Measurements from ENCODE around the gene TOM1. TPM values are rescaled to one million over a fixed set of nuclear protein-coding genes. Genes with fewer than 3 reads are reported as not detected.

The TOM1 gene
- total and polyA plus RNA-seq, 9 donors, result 16.9 to 48.9 (median 39.1) TPM

DNA sequence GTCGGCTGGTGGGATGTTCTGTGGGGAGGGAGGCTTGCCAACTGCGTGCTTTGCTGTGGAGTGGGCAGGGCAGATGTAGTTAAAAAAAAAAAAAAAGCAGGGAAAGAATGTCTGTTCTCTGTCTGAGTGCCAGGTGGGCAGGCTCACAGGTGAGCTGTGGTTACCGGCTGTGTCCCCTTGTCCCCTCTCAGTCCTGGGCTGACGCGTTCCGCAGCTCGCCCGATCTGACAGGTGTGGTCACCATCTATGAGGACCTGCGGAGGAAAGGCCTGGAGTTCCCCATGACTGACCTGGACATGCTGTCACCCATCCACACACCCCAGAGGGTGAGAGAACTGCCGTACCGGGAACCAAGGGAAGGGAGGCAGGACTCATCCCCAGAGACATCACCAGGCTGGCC, 23.6 kb downstream of the TOM1 start:
- no peak for DNase-seq
- Histone ChIP-seq H3K4me1 (ENCODE audit: insufficient read depth) (no peaks in the 10 kb centered on the region), H3K27ac (no peak overlapping the region), H3K9me3 (no peaks in the 10 kb centered on the region), H3K27me3 (no peaks in the 10 kb centered on the region), H3K4me3 (no peak overlapping the region), H3K36me3 (no peaks in the 10 kb centered on the region)
- WGBS, 3 donors, result 90 to 94% (median 92%) methylated on average over 11 of the region's 11 CpGs
- intact Hi-C loops (cut with DNase I), result no loop called here
- TF ChIP-seq CTCF (IDR thresholded peaks at IDR 0.05) (no peak), EP300 (IDR thresholded peaks at IDR 0.05) (no peak), POLR2A (IDR thresholded peaks at IDR 0.05) (no peak)

GRCh38 chr22:35324067-35324466, 24.4 kb downstream of the TOM1 start:
- no peaks in the 10 kb centered on the region for H3K36me3 ChIP-seq
- H3K9me3 ChIP-seq, result no peaks in the 10 kb centered on the region
- no peak for TF ChIP-seq EP300 (IDR thresholded peaks at IDR 0.05)
- TF ChIP-seq POLR2A (IDR thresholded peaks at IDR 0.05), result no peak
- no peak for TF ChIP-seq CTCF (IDR thresholded peaks at IDR 0.05)
- intact Hi-C loops (cut with DNase I), result no loop called here
- H3K4me3 ChIP-seq, result no peak overlapping the region
- DNase-seq, result no peak
- no peaks in the 10 kb centered on the region for H3K27me3 ChIP-seq
- H3K27ac ChIP-seq, result no peak overlapping the region
- no peaks in the 10 kb centered on the region for H3K4me1 ChIP-seq (ENCODE audit: insufficient read depth)
- WGBS, 3 donors, result 71 to 81% (median 74%) methylated on average over 5 of the region's 5 CpGs

DNA sequence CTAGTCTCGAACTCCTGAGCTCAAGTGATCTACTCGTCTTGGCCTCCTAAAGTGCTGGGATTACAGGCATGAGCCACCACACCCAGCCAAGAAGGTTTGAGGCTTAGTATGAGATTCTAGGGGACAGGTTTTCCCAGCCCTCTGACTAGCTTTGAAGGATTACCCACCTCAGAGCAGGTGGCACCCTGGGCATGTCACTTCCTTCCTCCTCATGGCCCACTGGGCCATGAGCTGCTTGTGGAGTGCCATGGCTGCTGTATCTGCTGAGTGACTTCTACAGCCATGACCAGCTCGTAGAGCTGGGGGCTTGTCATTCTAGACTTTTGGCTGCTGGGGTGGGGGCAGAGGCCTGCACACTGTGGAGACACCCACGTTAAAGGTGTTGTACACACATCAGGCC, 25.1 kb downstream of the TOM1 start:
- Histone ChIP-seq H3K4me1 (ENCODE audit: insufficient read depth) (no peaks in the 10 kb centered on the region), H3K9me3 (no peaks in the 10 kb centered on the region), H3K27me3 (no peaks in the 10 kb centered on the region), H3K36me3 (no peaks in the 10 kb centered on the region), H3K27ac (no peak overlapping the region), H3K4me3 (no peak overlapping the region)
- intact Hi-C loops (cut with DNase I), result no loop called here
- no peak for DNase-seq
- WGBS, 3 donors, result 85 to 90% (median 88%) methylated on average over 4 of the region's 4 CpGs
- TF ChIP-seq CTCF (IDR thresholded peaks at IDR 0.05) (no peak), POLR2A (IDR thresholded peaks at IDR 0.05) (no peak), EP300 (IDR thresholded peaks at IDR 0.05) (no peak)

DNA sequence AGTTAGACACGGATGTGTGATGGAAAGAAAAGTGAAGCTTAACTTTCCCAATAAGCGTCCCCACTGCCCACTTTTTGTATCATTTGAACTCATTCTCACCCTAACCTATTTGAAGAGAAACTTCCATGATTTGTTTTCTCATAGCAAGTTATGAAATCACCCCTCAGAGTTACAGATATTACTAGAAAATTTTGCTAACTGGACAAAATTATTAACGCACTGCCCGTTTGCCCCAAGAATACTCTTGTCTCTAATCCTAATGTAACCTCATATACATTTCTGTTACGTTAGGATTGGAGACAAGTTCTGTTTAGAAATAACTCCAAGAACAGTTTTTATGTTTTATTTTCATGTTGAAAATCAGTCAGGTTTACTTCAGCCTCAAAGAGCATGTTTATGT, 25.5 kb downstream of the TOM1 start:
- no peak for DNase-seq
- H3K4me1 ChIP-seq (ENCODE audit: insufficient read depth), result no peaks in the 10 kb centered on the region
- WGBS, 3 donors, result 91 to 93% (median 92%) methylated on average over 5 of the region's 5 CpGs
- intact Hi-C loops (cut with DNase I), result no loop called here
- no peak overlapping the region for H3K4me3 ChIP-seq
- no peaks in the 10 kb centered on the region for H3K27me3 ChIP-seq
- H3K36me3 ChIP-seq, result no peaks in the 10 kb centered on the region
- TF ChIP-seq EP300 (IDR thresholded peaks at IDR 0.05) (no peak), CTCF (IDR thresholded peaks at IDR 0.05) (no peak), POLR2A (IDR thresholded peaks at IDR 0.05) (no peak)
- no peaks in the 10 kb centered on the region for H3K9me3 ChIP-seq
- H3K27ac ChIP-seq, result no peak overlapping the region

All from ovary (tissue), 9 donors.